C1 segment of cervical spinal cord (tissue), 14 donors: ENCODE measurements around the gene TRPV6.

Experiments used
- DNase-seq, 14 donors: peaks; one replicate each; lab custom pipeline; 2025; lab: John Stamatoyannopoulos, UW

TRPV6 gene

GRCh38 chr7:142870147-142870559, 15.4 kb downstream of the TRPV6 start:
- DNase-seq, result no peak

GRCh38 chr7:142869434-142869833, 16.1 kb downstream of the TRPV6 start:
- no peak for DNase-seq

GRCh38 chr7:142868986-142869415, 16.5 kb downstream of the TRPV6 start:
- no peak for DNase-seq

GRCh38 chr7:142868188-142868985, 17.2 kb downstream of the TRPV6 start:
- DNase-seq, result no peak

- DNase-seq, result no peak
Observed at GRCh38 chr7:142867398-142868187, 18.0 kb downstream of the TRPV6 start.

- DNase-seq, result no peak
Observed at GRCh38 chr7:142867097-142867378, 18.5 kb downstream of the TRPV6 start.

- peak in 2 of 14 donors; percentile 3 to 12 for DNase-seq
Observed at GRCh38 chr7:142866361-142867096, 19.0 kb downstream of the TRPV6 start.

- no peak for DNase-seq
Observed at GRCh38 chr7:142865766-142866165, 19.8 kb downstream of the TRPV6 start.

- no peak for DNase-seq
Observed at GRCh38 chr7:142864980-142865747, 20.4 kb downstream of the TRPV6 start.

GRCh38 chr7:142863891-142864685, 21.5 kb downstream of the TRPV6 start:
- no peak for DNase-seq

- DNase-seq, result no peak
Observed at GRCh38 chr7:142862786-142863400, 22.7 kb downstream of the TRPV6 start.

GRCh38 chr7:142862351-142862750, 23.2 kb downstream of the TRPV6 start:
- DNase-seq, result no peak

GRCh38 chr7:142860968-142861367, 24.6 kb downstream of the TRPV6 start:
- DNase-seq, result no peak

- no peak for DNase-seq
Observed at GRCh38 chr7:142859829-142860228, 25.7 kb downstream of the TRPV6 start.

GRCh38 chr7:142859411-142859810, 26.1 kb downstream of the TRPV6 start:
- no peak for DNase-seq

GRCh38 chr7:142857625-142858024, 27.9 kb downstream of the TRPV6 start:
- no peak for DNase-seq

- peak in 1 of 14 donors; percentile 11 for DNase-seq
Observed at GRCh38 chr7:142856565-142857245, 28.8 kb downstream of the TRPV6 start.

GRCh38 chr7:142855756-142856564, 29.6 kb downstream of the TRPV6 start:
- peak in 6 of 14 donors; percentile 26 to 68 (median 42) for DNase-seq
